HCT116 (cell line): Measurements from ENCODE around the gene GRIK2. TPM values are rescaled to one million over a fixed set of nuclear protein-coding genes. Genes with fewer than 3 reads are reported as not detected.

Experiments used
- ATAC-seq: fragments of 200-7000 bp; cut with Tn5 transposase; 2 replicates; pipeline ENCODE4 v1.9.1; 2020; ENCODE audit warnings: mild to moderate bottlenecking, moderate library complexity
- BruUV-seq: library from RNA; stranded (reverse); fragments of 400-500 nt; replicated peaks from 2 replicates; lab custom pipeline; 2021; lab: Mats Ljungman, UMichigan
- CTCF ChIA-PET: fragments of 300-600 bp; sonication (Branson Sonifier 250); formaldehyde crosslinking; loops from one replicate; lab custom pipeline; 2021; ENCODE audit warnings: antibody characterized with exemption; lab: Charles Lee
- POLR2A ChIA-PET: fragments of 300-600, 350-600 bp; sonication (Branson Sonifier 250); formaldehyde crosslinking; loops from one replicate; lab custom pipeline; 2021; ENCODE audit warnings: antibody characterized with exemption; lab: Charles Lee
- RAD21 ChIA-PET, 2 experiments: fragments of 300-600 bp; sonication (Branson Sonifier 250); formaldehyde crosslinking; loops; one replicate each; lab custom pipeline; 2023; ENCODE audit warnings: low total read pairs in 2 of 2; ENCODE audit not compliant: uncharacterized antibody in 2 of 2, unreplicated experiment in 2 of 2, low non-redundant PET in 1 of 2; lab: Charles Lee
- DNase-seq: peaks from one replicate; pipeline ENCODE4 v3.0.0-alpha.2; 2010; ENCODE audit warnings: low read depth, low spot score
- H2AFZ ChIP-seq: fragments of 200-600 bp; shearing (Covaris generic), sonication (generic); 2 replicates; pipeline ENCODE4 v1.6.1; 2017; ENCODE audit warnings: low read depth, mixed run types, mixed read lengths, antibody characterized with exemption, low read length; ENCODE audit not compliant: poor library complexity, severe bottlenecking
- H3K27ac ChIP-seq: 2 replicates; pipeline ENCODE4 v1.5.1; 2012; ENCODE audit warnings: low read depth, low read length
- H3K27me3 ChIP-seq: fragments of 200-600 bp; sonication (generic); 2 replicates; pipeline ENCODE4 v1.6.1; 2016; ENCODE audit warnings: mixed run types, low read length, mixed read lengths; ENCODE audit not compliant: insufficient read depth
- H3K36me3 ChIP-seq, 2 experiments: fragments of 200-500 bp in 1 of 2; fragments of 200-600 bp in 1 of 2; sonication (Bioruptor generic) in 1 of 2; sonication (generic) in 1 of 2; 2 replicates each; pipeline versions ENCODE4 v1.5.1 to v1.6.1; 2014 to 2016; ENCODE audit warnings: low read length in 2 of 2, inconsistent platforms in 1 of 2, mixed read lengths in 1 of 2, mixed run types in 1 of 2; ENCODE audit not compliant: insufficient read depth in 2 of 2, control insufficient read depth in 1 of 2
- H3K4me1 ChIP-seq, 2 experiments: fragments of 200-600 bp in 1 of 2; sonication (generic) in 1 of 2; 2 replicates each; pipeline versions ENCODE4 v1.5.1 to v1.6.1; 2012 to 2017; ENCODE audit warnings: low read length in 2 of 2, inconsistent platforms in 1 of 2, mild to moderate bottlenecking in 1 of 2, mixed read lengths in 1 of 2, mixed run types in 1 of 2, moderate library complexity in 1 of 2; ENCODE audit not compliant: insufficient read depth in 2 of 2, control insufficient read depth in 1 of 2
- H3K4me2 ChIP-seq: fragments of 200-600 bp; sonication (generic); 2 replicates; pipeline ENCODE4 v1.6.1; 2017; ENCODE audit warnings: mixed run types, low read length, mixed read lengths
- H3K4me3 ChIP-seq, 2 experiments: fragments of 200-600 bp in 1 of 2; sonication (generic) in 1 of 2; replicated peaks in 1 of 2; 2 replicates each; pipeline ENCODE4 v1.5.1; 2011 to 2016; ENCODE audit warnings: low read length in 2 of 2, control low read depth in 1 of 2, low read depth in 1 of 2, mild to moderate bottlenecking in 1 of 2, mixed read lengths in 1 of 2, mixed run types in 1 of 2
- H3K79me2 ChIP-seq: fragments of 200-600 bp; sonication (generic); 2 replicates; pipeline ENCODE4 v1.6.1; 2017; ENCODE audit warnings: mild to moderate bottlenecking, mixed run types, low read length, moderate library complexity, mixed read lengths; ENCODE audit not compliant: insufficient read depth
- H3K9ac ChIP-seq: fragments of 200-600 bp; sonication (generic); 2 replicates; pipeline ENCODE4 v1.6.1; 2016; ENCODE audit warnings: low read length, mixed read lengths
- H3K9me2 ChIP-seq: fragments of 200-600 bp; sonication (generic), shearing (Covaris generic); 2 replicates; pipeline ENCODE4 v1.6.1; 2017; ENCODE audit warnings: mixed run types, mild to moderate bottlenecking, moderate library complexity; ENCODE audit not compliant: insufficient read depth
- H3K9me3 ChIP-seq, 2 experiments: fragments of 200-500 bp in 1 of 2; fragments of 200-600 bp in 1 of 2; sonication (Bioruptor generic) in 1 of 2; sonication (generic) in 1 of 2; 2 replicates each; pipeline ENCODE4 v1.6.1; 2014 to 2017; ENCODE audit warnings: low read length in 2 of 2, mixed read lengths in 2 of 2, inconsistent platforms in 1 of 2, low read depth in 1 of 2, mild to moderate bottlenecking in 1 of 2, mixed run types in 1 of 2, moderate library complexity in 1 of 2; ENCODE audit not compliant: control insufficient read depth in 1 of 2, insufficient read depth in 1 of 2
- H4K20me1 ChIP-seq: fragments of 200-600 bp; sonication (generic), shearing (Covaris generic); 2 replicates; pipeline ENCODE4 v1.6.1; 2017; ENCODE audit warnings: mixed run types, mild to moderate bottlenecking, moderate library complexity; ENCODE audit not compliant: insufficient read depth
- CBX3 ChIP-seq: IDR thresholded peaks from 2 replicates; pipeline ENCODE4 v1.6.1; 2012; ENCODE audit warnings: low read depth
- CEBPB ChIP-seq: IDR thresholded peaks from 2 replicates; pipeline ENCODE4 v1.6.1; 2012; ENCODE audit warnings: low read depth
- FOSL1 ChIP-seq: IDR thresholded peaks from 2 replicates; pipeline ENCODE4 v1.6.1; 2012; ENCODE audit warnings: low read depth
- JUND ChIP-seq: IDR thresholded peaks from 2 replicates; pipeline ENCODE4 v1.6.1; 2012
- SIN3A ChIP-seq: IDR thresholded peaks from 2 replicates; pipeline ENCODE4 v1.6.1; 2012; ENCODE audit warnings: low read depth
- SP1 ChIP-seq: IDR thresholded peaks from 2 replicates; pipeline ENCODE4 v1.6.1; 2012; ENCODE audit warnings: low read depth
- SRF ChIP-seq: IDR thresholded peaks from 2 replicates; pipeline ENCODE4 v1.6.1; 2012; ENCODE audit warnings: low read depth
- TCF7L2 ChIP-seq: IDR thresholded peaks from 2 replicates; pipeline ENCODE4 v1.7.0; 2011; ENCODE audit warnings: borderline replicate concordance, inconsistent platforms; ENCODE audit not compliant: insufficient read depth, insufficient read length; ENCODE audit errors: extremely low read depth
- YY1 ChIP-seq: IDR thresholded peaks from 2 replicates; pipeline ENCODE4 v1.6.1; 2011; ENCODE audit warnings: low read length, low read depth, moderate library complexity, mild to moderate bottlenecking; ENCODE audit not compliant: insufficient replicate concordance; ENCODE audit errors: extremely low read depth
- intact Hi-C: fragments of 100-400 bp; cut with micrococcal nuclease; formaldehyde crosslinking; loops from 2 replicates; pipeline ENCODE4 v1.10.0; 2022
- total RNA-seq: library from RNA; stranded (reverse); gene quantifications from one replicate; pipeline ENCODE4 v1.2.1, GENCODE V29; 2021; ENCODE audit not compliant: unreplicated experiment
- TF ChIP-seq, protein P1 (sequence below): IDR thresholded peaks from 2 replicates; pipeline ENCODE4 v1.6.1; 2012
- TF ChIP-seq, protein P2 (sequence below): IDR thresholded peaks from 2 replicates; pipeline ENCODE4 v1.6.1; 2012; ENCODE audit warnings: low read depth

Gene GRIK2
- total RNA-seq, 1 experiment from 2014 or later: 0.64 TPM

- TF ChIP-seq YY1 (no peak), CBX3 (peak; percentile 53), FOSL1 (peak; percentile 92)
- TF ChIP-seq, protein P1, sequence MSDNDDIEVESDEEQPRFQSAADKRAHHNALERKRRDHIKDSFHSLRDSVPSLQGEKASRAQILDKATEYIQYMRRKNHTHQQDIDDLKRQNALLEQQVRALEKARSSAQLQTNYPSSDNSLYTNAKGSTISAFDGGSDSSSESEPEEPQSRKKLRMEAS: no peak; the same call in 1 of the 2 replicates
- TF ChIP-seq, protein P2, sequence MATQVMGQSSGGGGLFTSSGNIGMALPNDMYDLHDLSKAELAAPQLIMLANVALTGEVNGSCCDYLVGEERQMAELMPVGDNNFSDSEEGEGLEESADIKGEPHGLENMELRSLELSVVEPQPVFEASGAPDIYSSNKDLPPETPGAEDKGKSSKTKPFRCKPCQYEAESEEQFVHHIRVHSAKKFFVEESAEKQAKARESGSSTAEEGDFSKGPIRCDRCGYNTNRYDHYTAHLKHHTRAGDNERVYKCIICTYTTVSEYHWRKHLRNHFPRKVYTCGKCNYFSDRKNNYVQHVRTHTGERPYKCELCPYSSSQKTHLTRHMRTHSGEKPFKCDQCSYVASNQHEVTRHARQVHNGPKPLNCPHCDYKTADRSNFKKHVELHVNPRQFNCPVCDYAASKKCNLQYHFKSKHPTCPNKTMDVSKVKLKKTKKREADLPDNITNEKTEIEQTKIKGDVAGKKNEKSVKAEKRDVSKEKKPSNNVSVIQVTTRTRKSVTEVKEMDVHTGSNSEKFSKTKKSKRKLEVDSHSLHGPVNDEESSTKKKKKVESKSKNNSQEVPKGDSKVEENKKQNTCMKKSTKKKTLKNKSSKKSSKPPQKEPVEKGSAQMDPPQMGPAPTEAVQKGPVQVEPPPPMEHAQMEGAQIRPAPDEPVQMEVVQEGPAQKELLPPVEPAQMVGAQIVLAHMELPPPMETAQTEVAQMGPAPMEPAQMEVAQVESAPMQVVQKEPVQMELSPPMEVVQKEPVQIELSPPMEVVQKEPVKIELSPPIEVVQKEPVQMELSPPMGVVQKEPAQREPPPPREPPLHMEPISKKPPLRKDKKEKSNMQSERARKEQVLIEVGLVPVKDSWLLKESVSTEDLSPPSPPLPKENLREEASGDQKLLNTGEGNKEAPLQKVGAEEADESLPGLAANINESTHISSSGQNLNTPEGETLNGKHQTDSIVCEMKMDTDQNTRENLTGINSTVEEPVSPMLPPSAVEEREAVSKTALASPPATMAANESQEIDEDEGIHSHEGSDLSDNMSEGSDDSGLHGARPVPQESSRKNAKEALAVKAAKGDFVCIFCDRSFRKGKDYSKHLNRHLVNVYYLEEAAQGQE: no peak
Measured at GRCh38 chr6:101614774-101615173, 221.3 kb downstream of the GRIK2 start (continued).

DNA sequence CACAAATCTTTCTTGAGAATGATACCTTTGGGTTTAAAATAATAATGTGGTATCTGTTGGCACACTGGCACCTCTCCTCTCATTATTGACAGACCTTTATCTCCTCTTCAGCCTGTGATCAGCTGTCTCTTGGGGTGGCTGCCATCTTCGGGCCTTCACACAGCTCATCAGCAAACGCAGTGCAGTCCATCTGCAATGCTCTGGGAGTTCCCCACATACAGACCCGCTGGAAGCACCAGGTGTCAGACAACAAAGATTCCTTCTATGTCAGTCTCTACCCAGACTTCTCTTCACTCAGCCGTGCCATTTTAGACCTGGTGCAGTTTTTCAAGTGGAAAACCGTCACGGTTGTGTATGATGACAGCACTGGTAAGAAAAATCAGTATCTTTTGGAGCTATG lies 232.8 kb downstream of the GRIK2 start:
- H3K9me3 ChIP-seq: no peaks in the 10 kb centered on the region
- no peak overlapping the region for H3K9ac ChIP-seq
- no peaks in the 10 kb centered on the region for H3K4me1 ChIP-seq
- no peak overlapping the region for H3K27ac ChIP-seq
- H3K27me3 ChIP-seq: no peaks in the 10 kb centered on the region
- CTCF ChIA-PET: no interaction called here
- H3K9me2 ChIP-seq: no peaks in the 10 kb centered on the region
- no peaks in the 10 kb centered on the region; the same call in 1 of the 2 replicates for H4K20me1 ChIP-seq
- intact Hi-C loops: no loop called here
- no peaks in the 10 kb centered on the region for H3K79me2 ChIP-seq
- BruUV-seq: no TSS peak
- no peak overlapping the region for H3K4me2 ChIP-seq
- H3K4me3 ChIP-seq: no peak overlapping the region
- POLR2A ChIA-PET: no interaction called here
- no peak for ATAC-seq
- no peak for TF ChIP-seq TCF7L2
- TF ChIP-seq SIN3A: no peak
- no peak for TF ChIP-seq SP1
- TF ChIP-seq CEBPB: no peak
- TF ChIP-seq, protein P2: no peak
- no peak for TF ChIP-seq CBX3
- no peak for TF ChIP-seq JUND
- no peak for TF ChIP-seq SRF
- TF ChIP-seq, all 23 proteins: peak for 0
- Histone ChIP-seq H3K36me3 (no peaks in the 10 kb centered on the region), H2AFZ (no peak overlapping the region)
- no peak for DNase-seq
- RAD21 ChIA-PET: no interaction called here
